C4-2B (cell line): ENCODE data around the gene PFKFB3.

Experiments used
- H3K27ac ChIP-seq: fragments of 450-650 bp; 2 replicates; pipeline ENCODE4 v1.5.1; 2017
- ZFX ChIP-seq: fragments of 450-650 bp; IDR thresholded peaks from 2 replicates; pipeline ENCODE4 v1.6.1; 2017
- TF ChIP-seq, protein P1 (sequence below): fragments of 450-650 bp; conservative IDR thresholded peaks from 2 replicates; pipeline ENCODE4 v1.5.1; 2017; ENCODE audit warnings: mild to moderate bottlenecking

PFKFB3 gene

DNA sequence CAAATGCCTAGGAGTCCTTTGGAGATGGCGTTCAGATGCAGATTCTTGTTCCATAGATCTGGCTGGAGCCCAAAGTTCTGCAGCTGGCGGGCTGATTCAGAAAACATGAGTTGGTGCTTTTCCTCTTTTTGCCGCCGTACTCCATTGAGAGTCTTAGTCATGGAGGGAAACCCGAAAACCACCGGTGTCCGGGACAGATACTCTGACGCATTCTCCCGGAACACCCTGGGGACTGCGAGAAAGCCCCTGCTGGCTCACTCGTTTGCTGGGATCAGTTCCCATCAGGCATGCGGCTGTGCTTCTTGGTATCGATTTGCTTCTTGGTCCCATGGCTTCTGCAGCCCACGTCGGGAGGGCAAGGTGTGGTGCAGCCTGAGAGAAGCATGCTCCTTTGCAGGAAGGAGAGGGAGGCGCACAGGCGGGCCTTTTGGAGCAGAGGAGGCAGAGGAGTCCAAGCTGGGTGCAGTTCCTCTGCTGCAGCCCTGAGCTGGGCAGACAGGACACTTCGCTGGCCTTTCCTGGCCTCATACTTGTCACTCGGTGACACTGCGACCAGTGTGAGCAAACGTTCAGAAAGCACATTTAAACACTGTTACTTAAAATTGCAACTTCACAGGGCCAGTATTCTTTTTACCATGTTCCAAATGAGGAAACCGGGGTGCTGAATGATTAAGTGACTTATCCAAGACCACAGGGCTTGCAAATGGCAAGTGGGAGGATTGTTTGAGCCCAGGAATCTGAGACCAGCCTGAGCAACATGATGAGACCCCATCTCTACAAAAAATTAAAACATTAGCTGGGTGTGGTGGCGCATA lies 30.6 kb upstream of the PFKFB3 start:
- no peak overlapping the region for H3K27ac ChIP-seq
- TF ChIP-seq, protein P1, sequence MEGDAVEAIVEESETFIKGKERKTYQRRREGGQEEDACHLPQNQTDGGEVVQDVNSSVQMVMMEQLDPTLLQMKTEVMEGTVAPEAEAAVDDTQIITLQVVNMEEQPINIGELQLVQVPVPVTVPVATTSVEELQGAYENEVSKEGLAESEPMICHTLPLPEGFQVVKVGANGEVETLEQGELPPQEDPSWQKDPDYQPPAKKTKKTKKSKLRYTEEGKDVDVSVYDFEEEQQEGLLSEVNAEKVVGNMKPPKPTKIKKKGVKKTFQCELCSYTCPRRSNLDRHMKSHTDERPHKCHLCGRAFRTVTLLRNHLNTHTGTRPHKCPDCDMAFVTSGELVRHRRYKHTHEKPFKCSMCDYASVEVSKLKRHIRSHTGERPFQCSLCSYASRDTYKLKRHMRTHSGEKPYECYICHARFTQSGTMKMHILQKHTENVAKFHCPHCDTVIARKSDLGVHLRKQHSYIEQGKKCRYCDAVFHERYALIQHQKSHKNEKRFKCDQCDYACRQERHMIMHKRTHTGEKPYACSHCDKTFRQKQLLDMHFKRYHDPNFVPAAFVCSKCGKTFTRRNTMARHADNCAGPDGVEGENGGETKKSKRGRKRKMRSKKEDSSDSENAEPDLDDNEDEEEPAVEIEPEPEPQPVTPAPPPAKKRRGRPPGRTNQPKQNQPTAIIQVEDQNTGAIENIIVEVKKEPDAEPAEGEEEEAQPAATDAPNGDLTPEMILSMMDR, result no peak
- TF ChIP-seq ZFX, result no peak

DNA sequence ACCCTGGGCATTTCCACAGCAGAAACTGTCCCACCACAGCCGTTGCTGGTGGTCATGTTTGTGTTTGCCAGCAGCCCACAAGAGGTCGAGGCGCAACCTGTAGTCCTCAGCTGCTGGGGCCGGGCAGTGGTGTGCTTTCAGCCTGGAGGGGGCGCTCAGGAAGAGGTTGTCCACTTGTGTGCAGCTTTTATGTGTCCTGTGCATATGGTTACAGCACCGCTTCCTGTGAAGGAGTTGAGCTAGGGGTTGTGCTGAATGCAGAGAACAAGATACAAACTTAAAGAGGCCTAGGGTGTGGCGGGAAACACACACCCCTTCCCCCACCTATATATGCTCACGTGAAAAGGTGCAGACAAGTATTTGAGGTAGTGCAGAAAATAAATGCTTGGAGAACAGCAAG lies 29.5 kb upstream of the PFKFB3 start:
- no peak overlapping the region for H3K27ac ChIP-seq
- TF ChIP-seq ZFX, result no peak
- TF ChIP-seq, protein P1, result no peak

DNA sequence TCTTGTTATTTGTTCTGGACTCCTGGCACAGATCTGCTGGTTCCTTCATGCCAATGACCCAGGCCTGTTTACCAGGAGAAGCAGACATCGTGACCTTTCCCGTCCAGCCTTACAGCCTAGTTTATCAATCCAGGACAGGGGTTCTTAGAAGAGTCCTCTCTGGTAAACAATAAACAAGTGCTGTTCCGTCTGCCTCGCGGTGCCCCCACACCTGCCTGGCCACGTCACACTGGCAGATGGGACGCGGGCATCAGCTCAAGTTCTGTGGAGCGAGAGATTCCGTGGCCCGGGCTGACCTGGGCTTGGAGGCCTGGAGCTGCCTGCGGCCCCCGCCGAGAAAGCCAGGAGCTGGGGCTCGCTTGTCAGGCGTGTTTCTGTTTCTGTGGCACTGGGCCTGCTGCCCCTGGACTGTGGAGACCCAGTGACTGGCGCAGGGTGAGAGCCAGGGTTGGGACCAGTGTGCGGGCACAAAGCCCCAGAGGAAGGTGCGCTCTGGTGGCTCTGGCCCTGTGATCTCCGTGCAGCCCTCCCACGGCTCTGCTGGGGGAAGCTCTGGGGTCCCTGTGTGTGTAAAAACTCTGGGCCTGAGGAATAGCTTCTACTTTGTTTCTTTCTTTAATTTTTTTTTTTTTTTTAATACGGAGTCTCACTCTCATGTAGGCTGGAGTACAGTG lies 28.4 kb upstream of the PFKFB3 start:
- H3K27ac ChIP-seq, result no peak overlapping the region
- TF ChIP-seq, protein P1, result no peak
- no peak for TF ChIP-seq ZFX

- H3K27ac ChIP-seq, result no peak overlapping the region
- TF ChIP-seq, protein P1, result no peak
- no peak for TF ChIP-seq ZFX
Measured at GRCh38 chr10:6175329-6176055, 27.2 kb upstream of the PFKFB3 start.

DNA sequence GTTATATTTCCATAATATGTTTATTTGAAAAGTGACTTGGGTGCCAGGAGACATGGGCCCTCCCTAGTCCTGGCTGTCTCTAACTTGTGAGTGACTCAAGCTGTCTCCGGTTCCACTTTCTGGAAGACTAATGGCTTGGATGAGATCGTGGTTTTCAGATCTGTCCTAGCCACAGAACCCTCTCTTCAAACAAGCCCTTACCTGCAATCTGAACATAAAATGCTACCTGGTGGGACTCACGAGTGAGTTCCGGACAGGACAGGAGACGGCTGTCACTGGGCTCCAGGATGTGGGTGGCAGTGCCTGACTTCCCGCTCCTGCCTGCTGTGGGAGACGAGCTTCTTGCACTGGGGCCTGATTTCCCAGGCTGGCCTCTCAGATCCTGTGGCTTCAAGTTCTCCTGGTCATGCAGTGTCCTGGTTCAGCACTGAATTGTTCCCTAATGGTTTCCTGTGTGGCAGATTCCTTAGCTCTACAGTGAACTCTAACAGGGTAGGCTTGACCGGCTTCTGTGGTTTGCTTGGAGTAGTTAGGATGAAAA lies 26.0 kb upstream of the PFKFB3 start:
- no peak overlapping the region for H3K27ac ChIP-seq

GRCh38 chr10:6177880-6178281 lies 24.9 kb upstream of the PFKFB3 start:
- H3K27ac ChIP-seq, result no peak overlapping the region
- TF ChIP-seq, protein P1, result no peak
- TF ChIP-seq ZFX, result no peak

More for the DNA sequence above, 26.0 kb upstream of the PFKFB3 start:
- TF ChIP-seq, protein P1, result no peak
- TF ChIP-seq ZFX, result no peak
